H9 (cell line): ENCODE results near the gene COPS8. TPM values are rescaled to one million over a fixed set of nuclear protein-coding genes. Genes with fewer than 3 reads are reported as not detected.

ENCODE experiments used
- DNase-seq: peaks from one replicate; pipeline ENCODE4 v3.0.0-alpha.2; 2017
- H2AFZ ChIP-seq: one replicate; pipeline ENCODE4 v1.6.1; 2013; ENCODE audit warnings: mild to moderate bottlenecking, low read length, control low read depth, moderate library complexity
- H2AK5ac ChIP-seq: 2 replicates; pipeline ENCODE4 v1.6.1; 2013; ENCODE audit warnings: low read length, control low read depth, mixed read lengths; ENCODE audit not compliant: insufficient read length
- H2BK120ac ChIP-seq: one replicate; pipeline ENCODE4 v1.6.1; 2013; ENCODE audit warnings: low read depth, mild to moderate bottlenecking, low read length, control low read depth, inconsistent platforms; ENCODE audit not compliant: poor library complexity, severe bottlenecking
- H2BK12ac ChIP-seq: 2 replicates; pipeline ENCODE4 v1.6.1; 2013; ENCODE audit warnings: low read length, control low read depth, mixed read lengths, low read depth; ENCODE audit not compliant: insufficient read length
- H2BK15ac ChIP-seq: 2 replicates; pipeline ENCODE4 v1.6.1; 2013; ENCODE audit warnings: low read depth, low read length, control low read depth
- H2BK20ac ChIP-seq: one replicate; pipeline ENCODE4 v1.6.1; 2013; ENCODE audit warnings: low read depth, mild to moderate bottlenecking, low read length, control low read depth, inconsistent platforms; ENCODE audit not compliant: poor library complexity, severe bottlenecking
- H2BK5ac ChIP-seq: 2 replicates; pipeline ENCODE4 v1.6.1; 2013; ENCODE audit warnings: low read length, control low read depth, mixed read lengths; ENCODE audit not compliant: insufficient read length
- H3K14ac ChIP-seq: 2 replicates; pipeline ENCODE4 v1.6.1; 2013; ENCODE audit warnings: low read length, control low read depth; ENCODE audit not compliant: insufficient read depth
- H3K18ac ChIP-seq: 2 replicates; pipeline ENCODE4 v1.6.1; 2013; ENCODE audit warnings: low read depth, mild to moderate bottlenecking, mixed read lengths, low read length, control low read depth; ENCODE audit not compliant: insufficient read length
- H3K23ac ChIP-seq: 2 replicates; pipeline ENCODE4 v1.6.1; 2013; ENCODE audit warnings: low read length, control low read depth, mixed read lengths, low read depth; ENCODE audit not compliant: insufficient read length
- H3K23me2 ChIP-seq: 2 replicates; pipeline ENCODE4 v1.6.1; 2013; ENCODE audit warnings: low read depth, mild to moderate bottlenecking, mixed read lengths, low read length, control low read depth; ENCODE audit not compliant: insufficient read length, poor library complexity, severe bottlenecking
- H3K27ac ChIP-seq: 2 replicates; pipeline ENCODE4 v1.5.1; 2013; ENCODE audit warnings: low read length, control low read depth, mixed read lengths, low read depth; ENCODE audit not compliant: insufficient read length
- H3K27me3 ChIP-seq: 2 replicates; pipeline ENCODE4 v1.6.1; 2013; ENCODE audit warnings: low read length, control low read depth, inconsistent platforms; ENCODE audit not compliant: insufficient read depth
- H3K4ac ChIP-seq: 2 replicates; pipeline ENCODE4 v1.6.1; 2013; ENCODE audit warnings: low read depth, mild to moderate bottlenecking, control low read depth, inconsistent platforms, low read length, moderate library complexity
- H3K4me1 ChIP-seq: 2 replicates; pipeline ENCODE4 v1.6.1; 2013; ENCODE audit warnings: low read length, control low read depth, inconsistent platforms; ENCODE audit not compliant: insufficient read depth
- H3K4me2 ChIP-seq: 2 replicates; pipeline ENCODE4 v1.6.1; 2013; ENCODE audit warnings: low read length, control low read depth, mixed read lengths; ENCODE audit not compliant: insufficient read length, insufficient read depth
- H3K56ac ChIP-seq: 2 replicates; pipeline ENCODE4 v1.6.1; 2013; ENCODE audit warnings: low read depth, mild to moderate bottlenecking, mixed read lengths, low read length, control low read depth; ENCODE audit not compliant: insufficient read length
- H3K79me1 ChIP-seq: 2 replicates; pipeline ENCODE4 v1.6.1; 2013; ENCODE audit warnings: low read depth, mild to moderate bottlenecking, moderate library complexity, low read length, control low read depth, inconsistent platforms; ENCODE audit not compliant: insufficient read depth, poor library complexity, severe bottlenecking
- H3K79me2 ChIP-seq: 2 replicates; pipeline ENCODE4 v1.6.1; 2013; ENCODE audit warnings: low read length, control low read depth, inconsistent platforms; ENCODE audit not compliant: insufficient read depth
- H3K9ac ChIP-seq: 2 replicates; pipeline ENCODE4 v1.6.1; 2013; ENCODE audit warnings: low read length, control low read depth, mixed read lengths; ENCODE audit not compliant: insufficient read length; ENCODE audit errors: extremely low read depth
- H3K9me3 ChIP-seq: one replicate; pipeline ENCODE4 v1.6.1; 2013; ENCODE audit warnings: low read depth, low read length, inconsistent platforms; ENCODE audit not compliant: control insufficient read depth
- H3T11ph ChIP-seq: one replicate; pipeline ENCODE4 v1.6.1; 2013; ENCODE audit warnings: mild to moderate bottlenecking, low read length, control low read depth, inconsistent platforms
- H4K20me1 ChIP-seq: one replicate; pipeline ENCODE4 v1.6.1; 2013; ENCODE audit not compliant: control insufficient read depth, insufficient read length, insufficient read depth
- H4K5ac ChIP-seq: 2 replicates; pipeline ENCODE4 v1.6.1; 2013; ENCODE audit warnings: low read depth, mild to moderate bottlenecking, mixed read lengths, low read length, control low read depth; ENCODE audit not compliant: insufficient read length
- H4K8ac ChIP-seq: replicated peaks from 2 replicates; pipeline ENCODE4 v1.6.1; 2013; ENCODE audit warnings: low read length, control low read depth, mixed read lengths, low read depth; ENCODE audit not compliant: insufficient read length
- H4K91ac ChIP-seq: 2 replicates; pipeline ENCODE4 v1.6.1; 2013; ENCODE audit warnings: low read depth, mild to moderate bottlenecking, moderate library complexity, mixed read lengths, low read length, control low read depth; ENCODE audit not compliant: insufficient read length
- H3K27ac Mint-ChIP-seq, 3 experiments: 2 replicates in 2 of 3; 3 replicates in 1 of 3; pipeline ENCODE4 v1.8.0; 2020 to 2021; ENCODE audit warnings: mixed read lengths in 3 of 3, mild to moderate bottlenecking in 1 of 3, moderate library complexity in 1 of 3
- H3K27me3 Mint-ChIP-seq: 2 replicates; pipeline ENCODE4 v1.8.0; 2021; ENCODE audit warnings: low read depth, mild to moderate bottlenecking, moderate library complexity, mixed read lengths
- H3K36me3 Mint-ChIP-seq, 3 experiments: 2 replicates in 2 of 3; 3 replicates in 1 of 3; pipeline ENCODE4 v1.8.0; 2020 to 2021; ENCODE audit warnings: low read depth in 3 of 3, mixed read lengths in 3 of 3; ENCODE audit not compliant: insufficient read depth in 1 of 3
- H3K4me1 Mint-ChIP-seq, 2 experiments: 2 replicates each; pipeline ENCODE4 v1.8.0; 2020; ENCODE audit warnings: mixed read lengths in 2 of 2
- H3K4me3 Mint-ChIP-seq, 2 experiments: 2 replicates in 1 of 2; 3 replicates in 1 of 2; pipeline ENCODE4 v1.8.0; 2020 to 2021; ENCODE audit warnings: mild to moderate bottlenecking in 2 of 2, mixed read lengths in 2 of 2, moderate library complexity in 1 of 2
- H3K9me3 Mint-ChIP-seq, 2 experiments: 2 replicates in 1 of 2; 3 replicates in 1 of 2; pipeline ENCODE4 v1.8.0; 2020; ENCODE audit warnings: mild to moderate bottlenecking in 2 of 2, mixed read lengths in 2 of 2, moderate library complexity in 1 of 2
- CTCF ChIP-seq: fragments of 200-600 bp; sonication (generic); conservative IDR thresholded peaks from 3 replicates; pipeline ENCODE4 v1.8.0; 2021; ENCODE audit warnings: antibody characterized with exemption, mild to moderate bottlenecking
- WGBS: extraction: QIAGEN DNeasy Blood & Tissue Kit; methylation state at CpG from one replicate; pipeline ENCODE4 v1.1.7; 2013; ENCODE audit warnings: missing lambda C conversion rate, low lambda C conversion rate, mixed read lengths; ENCODE audit not compliant: insufficient read length; ENCODE audit errors: extremely low coverage; 5-methylcytosine and 5-hydroxymethylcytosine counted together
- total RNA-seq: library from RNA; stranded (reverse); gene quantifications from 2 replicates; pipeline ENCODE4 v1.2.1, GENCODE V29; 2021

COPS8 gene
- total RNA-seq, 1 experiment from 2014 or later = 65.2 TPM

DNA sequence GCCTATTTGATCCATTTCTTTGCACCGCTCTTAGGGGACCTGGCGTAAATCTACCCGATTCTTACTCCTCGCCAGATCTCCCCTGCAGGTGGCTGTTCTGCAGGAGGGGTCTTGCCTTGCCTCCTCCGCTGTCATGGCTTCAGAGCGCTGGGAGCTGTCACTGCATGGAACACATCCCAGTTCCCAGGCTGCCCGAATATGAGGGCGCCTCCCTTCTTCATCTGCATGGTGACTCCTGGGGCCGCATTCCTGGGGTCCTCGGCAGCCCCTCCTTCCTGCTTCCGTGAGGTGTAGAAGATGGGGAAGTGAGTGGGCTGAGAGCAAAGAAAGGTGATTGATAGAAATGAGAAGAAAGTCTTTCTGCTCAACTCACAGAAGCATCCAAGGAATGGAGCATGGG is 27.3 kb upstream of the COPS8 start:
- H3K9me3 Mint-ChIP-seq = no peaks in the 10 kb centered on the region
- no peak overlapping the region for H3K9ac ChIP-seq
- no peak overlapping the region for H2BK5ac ChIP-seq
- H4K20me1 ChIP-seq = no peaks in the 10 kb centered on the region
- H3K23ac ChIP-seq = no peak overlapping the region
- H3K79me1 ChIP-seq = no peaks in the 10 kb centered on the region
- no peaks in the 10 kb centered on the region for H3K27me3 ChIP-seq
- no peak overlapping the region for H2AK5ac ChIP-seq
- H3K14ac ChIP-seq = no peak overlapping the region
- H2BK120ac ChIP-seq = no peak overlapping the region
- H2BK20ac ChIP-seq = no peak overlapping the region
- no CpG with 5 or more reads among the region's 11 CpGs for WGBS
- H3K9me3 ChIP-seq = no peaks in the 10 kb centered on the region
- H3K4me1 Mint-ChIP-seq = peaks cover 16 to 32% of the 10 kb centered on the region in 2 experiments
- H2BK12ac ChIP-seq = no peak overlapping the region
- H2BK15ac ChIP-seq = no peak overlapping the region
- no peak overlapping the region for H3K4ac ChIP-seq
- no peak overlapping the region for H3K56ac ChIP-seq
- no peaks in the 10 kb centered on the region; the same call in 1 of the 2 replicates for H3K4me1 ChIP-seq
- H3K4me3 Mint-ChIP-seq = no peak overlapping the region; a peak in 1 of 5 replicates
- H3K23me2 ChIP-seq = no peaks in the 10 kb centered on the region
- H4K5ac ChIP-seq = no peak overlapping the region
- H2AFZ ChIP-seq = no peak overlapping the region
- H3K27ac Mint-ChIP-seq = no peak overlapping the region
- H3T11ph ChIP-seq = no peak overlapping the region
- H3K27me3 Mint-ChIP-seq = no peaks in the 10 kb centered on the region; the same call in 1 of the 2 replicates
- TF ChIP-seq CTCF = no peak
- DNase-seq = no peak
- no peak overlapping the region for H4K8ac ChIP-seq
- H3K18ac ChIP-seq = no peak overlapping the region
- no peak overlapping the region for H3K4me2 ChIP-seq
- H3K27ac ChIP-seq = no peak overlapping the region
- no peak overlapping the region for H4K91ac ChIP-seq
- H3K79me2 ChIP-seq = no peaks in the 10 kb centered on the region
- no peaks in the 10 kb centered on the region for H3K36me3 Mint-ChIP-seq
